Measurements from ENCODE around the gene STYXL1.

STYXL1 gene

GRCh38 chr7:75971309-75971960 is 76.4 kb downstream of the STYXL1 start:
- Histone ChIP-seq H3K9ac (no peak overlapping the region), H2AFZ (no peak overlapping the region), H3K36me3 (ENCODE audit: control insufficient read depth, insufficient read depth, low read length) (no peaks in the 10 kb centered on the region), H3K79me2 (peaks cover 30% of the 10 kb centered on the region), H3K4me1 (no peaks in the 10 kb centered on the region), H3K27me3 (ENCODE audit: control insufficient read depth, insufficient read depth, low read length) (no peaks in the 10 kb centered on the region), H3K4me3 (ENCODE audit: low read depth, low read length) (no peak overlapping the region), H3K27ac (no peak overlapping the region), H3K4me2 (ENCODE audit: low read length) (no peak overlapping the region), H3K9me3 (ENCODE audit: control insufficient read depth, low read length) (no peaks in the 10 kb centered on the region)
- no peak for TF ChIP-seq CTCF (IDR thresholded peaks at IDR 0.05)

- H3K4me3 ChIP-seq (ENCODE audit: low read depth, low read length), result no peak overlapping the region
- no peaks in the 10 kb centered on the region for H3K36me3 ChIP-seq (ENCODE audit: control insufficient read depth, insufficient read depth, low read length)
- no peak for TF ChIP-seq CTCF (IDR thresholded peaks at IDR 0.05)
- H2AFZ ChIP-seq, result no peak overlapping the region
- peak overlapping the region; percentile 30 for H3K27ac ChIP-seq
- H3K79me2 ChIP-seq, result peaks cover 41% of the 10 kb centered on the region
- H3K4me1 ChIP-seq, result no peaks in the 10 kb centered on the region
- H3K9ac ChIP-seq, result no peak overlapping the region
- no peaks in the 10 kb centered on the region for H3K9me3 ChIP-seq (ENCODE audit: control insufficient read depth, low read length)
- no peak overlapping the region for H3K4me2 ChIP-seq (ENCODE audit: low read length)
- no peaks in the 10 kb centered on the region for H3K27me3 ChIP-seq (ENCODE audit: control insufficient read depth, insufficient read depth, low read length)
Measured at GRCh38 chr7:75969704-75970498, 77.9 kb downstream of the STYXL1 start.

- Histone ChIP-seq H3K27ac (peak overlapping the region; percentile 30), H3K9me3 (ENCODE audit: control insufficient read depth, low read length) (no peaks in the 10 kb centered on the region), H3K4me2 (ENCODE audit: low read length) (no peak overlapping the region), H3K36me3 (ENCODE audit: control insufficient read depth, insufficient read depth, low read length) (no peaks in the 10 kb centered on the region), H3K9ac (no peak overlapping the region), H3K79me2 (peaks cover 41% of the 10 kb centered on the region), H2AFZ (no peak overlapping the region), H3K4me1 (no peaks in the 10 kb centered on the region), H3K4me3 (ENCODE audit: low read depth, low read length) (no peak overlapping the region), H3K27me3 (ENCODE audit: control insufficient read depth, insufficient read depth, low read length) (no peaks in the 10 kb centered on the region)
- no peak for TF ChIP-seq CTCF (IDR thresholded peaks at IDR 0.05)
Measured at GRCh38 chr7:75969182-75969581, 78.6 kb downstream of the STYXL1 start.

GRCh38 chr7:75968561-75969001 is 79.2 kb downstream of the STYXL1 start:
- Histone ChIP-seq H3K27me3 (ENCODE audit: control insufficient read depth, insufficient read depth, low read length) (no peaks in the 10 kb centered on the region), H3K4me2 (ENCODE audit: low read length) (no peak overlapping the region), H3K4me1 (peaks cover under 1% of the 10 kb centered on the region), H2AFZ (no peak overlapping the region), H3K27ac (peak overlapping the region; percentile 37), H3K79me2 (peaks cover 42% of the 10 kb centered on the region), H3K36me3 (ENCODE audit: control insufficient read depth, insufficient read depth, low read length) (no peaks in the 10 kb centered on the region), H3K4me3 (ENCODE audit: low read depth, low read length) (no peak overlapping the region), H3K9me3 (ENCODE audit: control insufficient read depth, low read length) (no peaks in the 10 kb centered on the region), H3K9ac (no peak overlapping the region)
- TF ChIP-seq CTCF (IDR thresholded peaks at IDR 0.05), result no peak
